8988T (cell line): ENCODE data around the gene CST9L.
"Not testable (repeated sequence)": the region's sequence is repeated elsewhere in the genome, so short reads cannot be mapped to it uniquely, and the experiment has no call there.

Experiments used
- DNase-seq: peaks from one replicate; pipeline ENCODE4 v3.0.0; 2011

Gene CST9L

DNA sequence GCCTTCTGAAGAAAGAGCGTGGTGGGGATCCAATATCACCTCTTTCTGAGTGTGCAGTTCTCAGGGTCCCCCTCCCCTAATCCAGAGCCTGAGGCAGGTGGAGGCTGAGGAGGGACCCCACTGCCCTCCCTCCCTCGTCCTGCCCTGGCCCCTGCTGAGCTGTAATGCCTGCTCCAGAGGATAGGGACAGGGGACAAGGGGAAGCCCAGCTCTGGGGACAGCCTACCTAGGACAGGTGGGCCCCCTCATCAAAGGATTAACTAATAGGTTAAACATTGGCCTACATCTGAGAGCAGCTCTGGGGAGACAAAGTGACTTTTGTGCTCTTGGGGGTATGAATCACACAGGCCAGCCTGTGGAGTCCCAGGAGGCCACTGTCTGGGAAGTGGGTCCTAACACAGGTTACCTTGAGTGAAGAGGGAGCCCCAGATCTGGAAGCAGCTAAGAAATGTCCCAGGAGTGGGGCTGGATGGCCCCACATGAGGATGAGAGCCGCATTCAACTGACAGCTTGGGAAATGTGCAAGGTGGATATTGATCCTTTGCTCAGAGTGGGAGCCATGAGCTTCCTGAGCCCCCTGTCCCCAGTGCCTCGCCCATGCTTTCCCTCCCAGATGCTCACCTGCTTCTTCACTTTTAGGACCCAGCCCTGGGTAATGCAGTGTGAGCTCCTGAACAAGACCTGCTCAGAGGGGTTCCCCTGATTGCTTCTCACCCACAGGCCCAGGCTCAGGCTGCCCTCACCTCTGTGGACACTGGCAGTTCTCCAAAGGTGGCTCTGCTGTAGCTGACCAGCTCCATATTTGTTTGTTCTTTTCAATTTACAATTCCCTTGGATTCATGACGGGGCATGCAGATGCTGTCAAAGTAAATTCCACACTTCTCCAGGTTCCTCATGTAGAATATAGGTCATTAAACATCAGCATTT is 17.8 kb upstream of the CST9L start:
- no peak for DNase-seq

DNA sequence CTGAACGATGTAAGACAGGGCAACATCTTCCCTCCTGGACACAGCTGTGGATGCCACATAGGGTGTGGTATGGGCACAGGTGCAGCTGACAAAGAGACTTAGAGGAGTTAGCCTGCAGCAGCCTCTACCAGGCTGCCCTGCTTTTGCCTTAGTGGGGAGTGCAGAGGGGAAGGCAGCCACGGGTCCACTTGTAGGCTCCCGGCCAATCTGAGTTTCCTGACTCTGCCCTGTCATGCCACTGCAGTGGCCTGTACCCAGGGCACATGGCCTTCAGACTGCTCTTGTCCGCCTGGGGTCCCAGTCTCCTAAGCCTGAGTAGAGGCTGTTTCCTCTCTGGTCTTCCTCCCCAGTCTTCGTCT is 17.1 kb upstream of the CST9L start:
- DNase-seq = no peak

DNA sequence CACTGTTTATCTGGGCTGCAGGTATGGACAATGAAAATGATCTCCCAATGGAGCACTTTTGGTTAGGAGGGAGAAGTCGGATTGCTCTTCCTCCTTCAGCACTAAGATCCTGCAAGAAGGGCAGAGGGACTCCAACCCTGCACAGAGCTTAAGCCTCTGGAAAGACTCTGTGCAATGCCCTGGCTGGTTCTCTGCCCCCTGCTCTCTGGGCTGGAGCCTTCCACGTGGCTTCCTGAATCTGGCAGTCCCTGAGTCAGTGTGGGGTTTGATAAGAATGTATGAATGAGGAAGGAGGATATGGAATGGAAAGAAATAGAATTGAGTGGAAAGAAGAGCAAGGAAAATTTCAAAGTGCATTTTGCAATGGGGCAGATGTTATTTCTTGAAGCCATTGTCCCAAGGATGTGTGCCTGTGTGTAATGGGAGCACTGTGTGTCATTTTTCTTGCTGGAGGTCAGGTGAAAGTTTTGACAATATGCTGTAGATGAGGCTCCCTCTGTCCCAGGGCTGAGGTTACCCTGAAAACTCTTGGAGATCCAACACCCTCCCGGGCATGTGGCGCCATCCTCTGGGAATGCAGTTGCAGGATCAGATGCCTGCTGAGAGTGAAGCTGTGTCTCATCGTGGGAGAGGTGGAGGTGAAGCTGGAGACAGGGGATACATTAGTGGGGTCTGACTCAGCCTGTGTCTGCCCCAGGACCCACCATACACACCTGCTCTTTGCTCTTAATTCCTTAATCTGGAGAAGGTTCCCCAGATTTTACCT is 16.3 kb upstream of the CST9L start:
- DNase-seq = no peak

DNA sequence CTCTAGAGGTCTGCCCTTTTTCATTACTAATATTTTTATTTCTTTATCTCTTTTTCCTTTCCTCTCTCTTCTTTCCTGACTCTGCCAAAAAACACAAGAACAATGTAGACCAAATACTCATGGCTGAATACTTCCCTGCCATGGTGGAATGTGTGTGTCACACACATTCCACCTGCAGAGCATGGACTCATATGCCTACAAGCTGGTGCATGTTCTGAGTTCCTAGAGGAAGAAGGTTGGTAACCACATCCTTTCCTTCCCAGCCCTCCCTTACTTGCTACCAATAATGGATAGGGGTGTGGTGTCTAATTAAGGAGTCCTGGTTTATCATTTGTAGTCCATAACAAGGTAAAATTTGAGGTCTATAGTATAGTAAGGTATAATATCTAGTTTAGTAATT is 15.2 kb upstream of the CST9L start:
- DNase-seq = peak; percentile 41

DNA sequence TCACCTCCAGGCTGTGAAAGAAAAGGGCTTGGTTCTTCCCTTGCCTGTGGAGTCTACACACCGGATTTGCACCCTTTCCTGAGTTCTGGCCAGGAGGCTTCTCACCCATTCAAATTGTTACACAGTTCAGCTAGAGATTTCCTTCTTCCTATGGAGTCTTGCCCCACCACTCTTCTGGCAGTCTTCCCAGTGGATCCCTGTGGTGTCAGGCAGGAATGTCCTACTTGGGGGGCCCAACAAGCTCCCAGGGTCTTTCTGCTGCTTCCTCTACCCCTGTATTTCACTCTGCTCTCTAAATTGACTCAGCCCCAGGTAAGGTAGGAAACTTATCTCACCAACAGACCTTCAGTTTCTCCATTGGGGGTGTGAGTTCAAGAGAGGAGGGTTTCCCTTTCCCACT is 14.0 kb upstream of the CST9L start:
- no peak for DNase-seq

DNA sequence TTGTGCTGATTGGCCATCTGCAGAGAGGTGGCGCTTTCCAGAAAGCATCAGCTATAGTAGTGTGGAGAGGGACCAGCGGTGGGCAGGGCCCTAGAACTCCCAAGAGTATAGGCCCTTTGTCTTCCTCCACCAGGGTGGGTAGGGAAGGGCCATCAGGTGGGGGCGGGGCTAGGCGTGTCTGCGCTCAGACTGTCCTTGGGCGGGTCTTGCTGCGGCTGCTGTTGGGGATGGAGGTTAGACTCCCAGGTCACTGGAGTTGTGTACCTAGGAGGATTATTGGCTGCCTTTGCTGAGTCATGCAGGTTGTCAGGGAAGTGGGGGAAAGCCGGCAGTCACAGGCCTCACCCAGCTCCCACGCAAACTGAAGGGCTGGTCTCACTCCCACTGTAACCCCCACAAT is 13.5 kb upstream of the CST9L start:
- not testable (repeated sequence) for DNase-seq

DNA sequence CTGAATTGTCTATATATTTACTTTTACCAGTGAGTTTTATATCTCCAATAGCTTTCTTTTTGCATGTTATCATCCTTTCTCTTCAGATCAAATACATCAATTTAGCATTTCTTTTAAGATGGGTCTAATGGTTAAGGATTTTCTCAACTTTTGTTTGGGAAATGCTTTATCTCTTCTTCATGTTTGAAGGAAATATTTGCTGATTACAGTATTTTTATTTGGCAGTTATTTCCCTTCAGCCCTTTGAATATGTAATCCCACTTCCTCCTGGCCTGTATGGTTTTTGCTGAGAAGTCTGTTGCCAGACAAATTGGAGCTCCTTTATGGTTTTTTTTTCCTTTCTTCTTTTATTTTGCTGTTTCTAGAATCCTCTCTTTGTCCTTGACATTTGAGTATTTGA is 6.7 kb upstream of the CST9L start:
- DNase-seq = no peak

DNA sequence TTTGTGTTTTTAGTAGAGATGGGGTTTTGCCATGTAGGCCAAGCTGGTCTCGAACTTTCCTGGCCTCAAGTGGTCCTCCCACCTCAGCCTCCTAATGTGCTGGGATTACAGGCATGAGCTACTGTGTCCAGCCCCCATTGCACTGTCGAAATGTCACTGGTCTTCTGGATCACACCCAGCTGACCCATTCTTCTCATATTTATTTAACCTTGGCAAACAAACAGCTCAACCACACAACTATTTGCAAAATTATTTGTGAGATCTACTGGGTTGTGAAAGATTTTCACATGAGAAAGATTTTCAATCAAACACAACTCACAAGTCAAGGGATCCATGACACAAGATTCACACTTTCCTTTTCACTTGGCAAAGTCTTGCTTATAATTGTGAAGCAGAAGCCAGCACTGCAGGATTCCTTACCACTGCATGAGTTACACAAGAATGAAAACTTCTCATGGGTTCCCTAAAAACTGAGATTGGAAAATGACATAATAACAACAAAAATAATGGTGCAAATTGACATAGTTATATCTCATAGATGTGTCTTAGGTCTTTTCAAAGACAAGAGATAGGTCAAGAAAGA is 2.0 kb upstream of the CST9L start:
- no peak for DNase-seq

DNA sequence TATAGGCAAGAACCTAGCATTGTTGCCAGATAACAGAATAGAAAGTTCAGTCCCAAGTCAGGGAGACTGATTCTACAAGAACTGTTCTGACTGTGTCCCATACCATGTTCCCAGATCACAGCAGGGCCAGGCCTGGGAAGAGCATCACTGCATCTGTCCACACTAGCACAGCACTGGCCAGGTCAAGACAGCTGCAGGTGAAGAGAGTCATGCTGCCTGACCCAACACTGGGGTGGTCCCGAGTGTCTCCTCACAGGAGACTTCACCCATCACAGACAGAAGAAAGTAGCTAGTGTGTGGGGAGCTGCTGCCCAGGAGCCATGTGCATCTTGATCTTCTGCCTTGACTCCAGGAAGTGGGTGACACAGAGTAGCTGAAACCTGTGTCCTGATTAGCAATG is 1.3 kb upstream of the CST9L start:
- DNase-seq = no peak

DNA sequence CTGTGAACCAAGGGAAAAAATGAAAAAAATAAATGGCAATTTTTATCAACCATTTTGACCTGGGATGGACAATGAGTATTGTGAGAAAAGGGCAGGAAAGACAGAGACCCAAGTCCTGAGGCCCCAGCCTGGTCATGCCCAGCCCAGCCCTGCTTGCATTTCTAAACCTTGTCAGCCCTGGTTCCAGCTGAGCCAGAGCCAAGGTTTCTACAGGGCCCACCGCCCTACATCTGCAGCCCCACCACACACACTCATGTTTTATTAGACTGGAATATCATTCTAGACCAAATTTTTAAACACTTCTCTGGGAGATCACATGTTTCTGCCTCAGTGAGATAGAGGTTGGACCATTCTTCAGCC is 667 bp upstream of the CST9L start:
- DNase-seq = no peak

DNA sequence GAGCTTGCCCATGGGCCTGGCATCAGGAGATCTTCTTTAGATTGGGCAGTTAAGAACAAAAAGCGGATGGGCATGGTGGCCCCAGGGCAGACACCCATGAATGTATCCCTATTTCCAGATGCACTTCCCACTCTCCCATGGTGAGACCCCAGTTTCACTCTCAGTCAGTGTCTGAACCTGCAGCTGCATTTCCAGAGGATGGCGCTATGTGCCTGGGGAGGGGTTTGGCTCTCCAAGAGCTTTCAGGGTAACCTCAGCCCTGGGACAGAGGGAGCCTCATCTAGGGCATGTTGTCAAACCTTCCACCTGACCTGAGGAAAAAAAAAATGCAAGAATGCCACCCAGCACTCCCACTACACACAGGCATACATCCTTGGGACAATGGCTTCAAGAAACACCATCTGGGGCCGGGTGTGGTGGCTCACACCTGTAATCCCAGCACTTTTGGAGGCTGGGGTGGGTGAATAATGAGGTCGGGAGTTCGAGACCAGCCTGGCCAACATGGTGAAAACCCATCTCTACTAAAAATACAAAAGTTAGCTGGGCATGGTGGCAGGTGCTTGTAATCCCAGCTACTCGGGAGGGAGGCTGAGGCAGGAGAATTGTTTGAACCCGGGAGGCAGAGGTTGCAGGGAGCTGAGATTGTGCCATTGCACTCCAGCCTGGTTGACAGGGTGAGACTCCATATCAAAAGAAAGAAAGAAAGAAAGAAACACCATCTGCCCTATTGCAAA is 1.9 kb downstream of the CST9L start:
- DNase-seq = no peak

DNA sequence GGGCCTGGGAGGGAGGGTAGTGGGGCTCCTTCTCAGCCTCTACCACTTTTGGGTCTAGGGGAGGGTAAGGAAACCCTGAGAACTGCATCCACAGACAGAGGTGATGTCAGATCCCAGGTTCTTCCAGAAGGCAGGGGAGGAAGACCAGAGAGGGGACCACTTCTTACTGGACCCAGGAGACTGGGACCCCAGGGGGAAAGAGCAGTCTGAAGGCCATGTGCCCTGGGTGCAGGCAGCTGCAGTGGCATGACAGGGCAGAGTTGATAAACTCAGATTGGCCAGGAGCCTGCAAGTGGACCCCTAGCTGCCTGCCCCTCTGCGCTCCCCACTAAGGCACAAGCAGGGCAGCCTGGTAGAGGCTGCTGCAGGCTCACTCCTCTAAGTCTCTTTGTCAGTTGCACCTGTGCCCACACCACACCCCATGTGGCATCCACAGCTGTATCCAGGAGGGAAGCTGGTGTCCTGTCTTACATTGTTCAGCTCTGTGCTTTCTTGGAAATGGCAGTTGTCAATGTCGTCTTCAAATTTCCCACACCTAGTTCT is 2.7 kb downstream of the CST9L start:
- no peak for DNase-seq

DNA sequence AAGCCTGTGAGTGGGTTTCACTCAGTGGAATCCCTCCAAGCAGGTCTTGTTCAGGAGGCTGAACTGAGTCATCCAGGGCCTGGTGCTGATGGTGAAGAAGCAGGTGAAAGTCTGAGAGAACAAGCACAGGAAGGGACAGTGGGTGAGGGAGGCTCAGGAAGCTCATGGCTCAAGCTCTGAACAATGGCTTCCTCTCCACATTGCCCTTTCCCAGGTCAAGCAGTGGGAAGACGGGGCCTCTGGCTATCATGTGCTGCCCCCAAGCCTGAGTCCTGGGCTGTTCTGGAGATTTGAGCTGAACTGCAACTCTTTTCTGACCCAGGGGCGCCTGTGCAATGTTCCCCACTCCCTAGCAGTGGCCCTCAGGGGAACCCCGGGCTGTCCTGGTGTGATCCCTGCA is 3.4 kb downstream of the CST9L start:
- no peak for DNase-seq

DNA sequence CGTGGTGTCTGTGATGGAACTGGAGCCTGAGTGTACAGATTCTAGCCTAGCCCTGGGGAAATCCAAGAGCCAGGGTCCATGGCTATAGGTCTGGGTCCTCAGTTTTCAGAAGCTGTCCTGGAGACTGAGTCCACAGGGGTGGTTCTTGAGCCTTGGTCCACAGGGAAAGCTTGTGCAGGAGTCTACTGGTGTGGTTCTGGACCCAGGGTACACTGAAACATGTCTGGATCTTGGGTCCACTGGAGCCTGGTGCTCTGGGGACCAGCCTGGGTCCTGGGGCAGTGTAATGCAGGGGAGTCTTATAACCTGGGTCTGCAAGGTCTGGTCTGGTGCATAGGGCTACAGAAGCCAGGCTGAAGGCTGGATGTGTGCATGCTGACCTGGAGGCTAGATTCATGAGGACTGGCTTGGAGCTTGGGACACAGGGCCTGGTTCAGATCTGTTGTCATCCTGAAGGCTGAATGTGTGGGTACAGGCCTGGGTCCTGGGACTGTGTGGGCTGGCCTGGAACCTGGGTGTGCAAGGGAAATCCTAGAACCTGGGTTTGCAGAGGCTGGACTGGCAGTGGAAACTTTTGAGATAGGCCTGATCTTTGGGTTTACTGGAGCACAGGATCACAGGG is 5.5 kb downstream of the CST9L start:
- DNase-seq = no peak

DNA sequence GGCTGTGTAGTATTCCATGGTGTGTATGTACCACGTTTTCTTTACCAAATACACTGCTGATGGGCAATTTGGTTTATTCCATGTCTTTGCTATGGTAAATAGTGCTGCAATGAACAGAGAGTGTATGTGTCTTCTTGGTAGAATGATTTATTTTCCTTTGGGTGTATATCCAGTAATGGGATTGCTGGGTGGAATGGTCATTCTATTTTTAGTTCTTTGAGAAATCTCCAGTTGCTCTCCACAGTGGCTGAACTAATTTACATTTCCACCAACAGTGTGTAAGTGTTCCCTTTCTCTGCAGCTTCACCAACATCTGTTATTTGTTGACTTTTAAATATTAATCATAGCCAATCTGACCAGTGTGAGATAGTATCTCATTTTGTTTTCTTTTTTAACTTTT is 13.9 kb downstream of the CST9L start:
- DNase-seq = no peak

DNA sequence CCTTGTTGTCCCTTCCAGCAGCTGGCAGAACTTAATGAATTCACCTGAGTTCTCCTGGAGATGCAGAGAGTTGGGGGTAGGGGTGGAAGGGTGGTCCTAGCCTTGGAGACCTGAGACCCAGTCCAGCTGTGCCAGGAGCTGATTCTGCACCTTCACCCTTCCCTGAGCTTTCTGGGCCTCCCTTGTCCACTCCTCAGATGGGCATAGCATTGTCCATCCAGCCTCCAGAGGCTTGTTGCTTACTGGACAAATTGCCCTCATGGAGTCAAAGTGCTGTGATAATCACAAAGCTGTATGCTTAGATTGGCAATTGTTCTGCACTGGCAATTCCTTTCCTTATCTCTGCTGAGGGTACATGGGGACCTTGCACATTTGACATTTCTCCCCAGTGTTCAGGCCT is 16.5 kb downstream of the CST9L start:
- no peak for DNase-seq

DNA sequence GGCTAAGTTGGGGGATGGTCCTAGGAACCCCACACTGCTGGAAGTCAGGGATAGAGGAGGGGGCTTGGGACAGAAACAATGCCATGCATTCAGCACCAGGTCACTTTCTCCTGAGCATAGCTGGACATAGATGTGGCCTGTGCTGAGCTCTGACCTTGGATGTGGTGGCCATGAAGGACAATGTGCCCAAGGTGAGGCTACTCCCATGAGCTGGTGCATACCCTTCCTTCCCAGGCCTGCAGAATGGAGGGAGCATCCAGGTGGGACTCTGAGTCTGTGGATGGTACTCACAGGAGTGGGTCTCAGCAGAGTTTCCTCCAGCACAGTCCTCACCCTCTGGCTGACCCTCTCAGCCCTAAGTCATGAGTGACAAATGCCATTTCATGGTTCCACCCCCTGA is 16.9 kb downstream of the CST9L start:
- DNase-seq = no peak

DNA sequence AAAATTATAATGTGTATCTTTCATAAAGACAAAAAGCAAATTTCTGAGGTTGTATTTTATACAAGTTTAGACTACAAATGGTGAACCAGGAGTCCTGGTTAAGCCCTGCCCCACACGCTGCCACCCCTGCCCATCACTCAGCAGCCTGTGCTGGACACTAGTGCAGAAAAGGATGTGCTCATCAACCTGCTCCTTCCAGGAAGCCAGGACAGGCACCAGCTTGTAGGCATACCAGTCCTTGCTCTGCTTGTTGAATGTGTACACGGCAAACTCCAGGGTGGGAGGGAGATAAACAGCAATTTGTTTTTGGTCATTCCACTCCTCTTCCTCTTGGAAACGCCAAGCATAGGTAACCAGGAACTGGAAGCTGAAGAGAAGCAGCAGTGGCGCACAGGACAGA is 18.1 kb downstream of the CST9L start:
- no peak for DNase-seq

DNA sequence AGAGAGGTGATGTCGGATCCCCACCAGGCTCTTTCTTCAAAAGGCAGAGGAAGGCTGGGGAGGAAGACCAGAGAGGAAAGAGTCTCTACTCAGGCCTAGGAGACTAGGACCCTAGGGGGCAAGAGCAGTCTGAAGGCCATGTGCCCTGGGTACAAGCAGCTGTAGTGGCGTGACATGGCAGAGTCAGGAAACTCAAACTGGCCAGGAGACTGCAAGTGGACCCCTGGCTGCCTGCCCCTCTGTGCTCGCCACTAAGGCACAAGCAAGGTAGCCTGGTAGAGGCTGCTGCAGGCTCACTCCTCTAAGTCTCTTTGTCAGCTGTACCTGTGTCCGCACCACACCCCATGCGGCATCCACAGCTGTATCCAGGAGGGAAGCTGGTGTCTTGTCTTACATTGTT is 19.9 kb downstream of the CST9L start:
- DNase-seq = no peak

DNA sequence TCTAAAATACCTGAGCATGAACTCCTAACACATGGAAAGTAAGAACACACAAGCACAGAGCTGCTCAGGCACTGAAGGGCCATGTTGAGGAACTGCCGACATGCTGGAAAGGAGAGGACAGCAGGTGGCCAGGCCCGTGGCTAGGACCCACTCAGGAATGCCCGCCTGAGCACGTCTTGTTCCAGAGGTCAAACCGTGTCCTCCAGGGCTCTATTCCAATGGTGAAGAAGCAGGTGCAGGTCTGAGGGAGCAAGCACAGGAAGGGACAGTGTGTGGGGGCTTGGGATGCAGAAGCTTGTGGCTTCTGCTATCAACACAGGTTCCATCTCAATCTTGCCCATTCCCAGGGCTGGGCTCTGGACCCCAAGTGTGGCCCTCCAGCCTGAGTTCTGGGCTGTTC is 20.7 kb downstream of the CST9L start:
- DNase-seq = no peak

DNA sequence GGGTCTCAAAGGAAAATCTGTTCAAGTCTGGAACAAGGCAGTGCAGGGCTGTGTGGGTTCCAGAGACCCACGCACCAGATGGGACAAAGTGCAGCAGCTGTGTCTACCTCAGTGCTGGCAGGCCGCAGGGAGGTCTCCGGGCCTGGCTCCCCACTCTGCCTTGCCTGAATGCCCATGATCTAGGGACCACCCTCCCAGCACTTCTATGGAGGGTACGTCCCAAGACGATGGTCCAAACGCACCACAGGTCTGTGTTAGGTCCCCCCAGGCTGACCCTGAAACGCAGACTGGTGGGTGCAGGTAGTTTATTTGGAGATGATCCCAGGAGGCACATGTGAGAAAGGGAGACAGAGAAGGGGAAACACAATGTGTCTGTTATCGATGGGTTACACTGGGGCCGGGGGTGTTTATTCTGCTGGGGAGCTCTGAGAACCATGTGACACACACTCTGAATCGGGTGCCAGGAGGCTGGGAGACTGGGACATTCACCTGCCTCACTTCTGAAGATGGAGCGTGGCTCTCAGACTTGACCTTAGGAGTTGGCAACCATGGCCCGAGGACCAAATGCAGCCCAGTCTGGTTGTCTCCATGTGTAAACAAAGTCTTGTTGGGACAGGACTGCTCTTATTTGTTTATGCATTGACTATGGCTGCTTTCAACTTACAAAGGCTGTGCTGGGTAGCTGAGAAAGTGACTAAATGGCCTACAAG is 21.7 kb downstream of the CST9L start:
- no peak for DNase-seq

DNA sequence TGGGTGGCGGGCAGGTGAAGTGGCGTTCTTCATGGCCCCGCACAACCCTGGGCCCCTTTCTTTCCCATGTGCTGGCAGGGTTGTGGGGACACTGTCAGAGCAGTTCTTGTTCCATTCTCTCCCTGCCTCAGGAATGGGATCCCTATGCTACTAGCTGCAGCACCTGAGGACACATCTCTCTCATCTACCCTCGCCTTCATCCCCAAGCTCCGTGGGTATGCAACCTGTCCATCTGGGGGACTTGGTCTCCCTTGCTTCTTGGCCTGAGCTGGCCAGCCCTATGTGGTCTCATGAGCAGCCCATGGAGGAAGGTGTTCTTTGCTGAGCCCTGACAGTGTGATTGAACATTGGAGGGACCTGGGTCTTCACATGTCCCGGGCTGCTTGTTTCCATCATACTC is 24.2 kb downstream of the CST9L start:
- no peak for DNase-seq
